GM12874 (cell line): ENCODE results near the gene ADPRH.

Source experiments
- CTCF ChIP-seq: IDR thresholded peaks from 2 replicates; pipeline ENCODE4 v1.5.1; 2011; ENCODE audit warnings: low read depth, mild to moderate bottlenecking, control low read depth, low read length, moderate library complexity; ENCODE audit not compliant: insufficient read depth

Gene ADPRH

GRCh38 chr3:119590706-119591105, 11.4 kb downstream of the ADPRH start:
- no peak for TF ChIP-seq CTCF

GRCh38 chr3:119592861-119593260, 13.6 kb downstream of the ADPRH start:
- no peak for TF ChIP-seq CTCF

- TF ChIP-seq CTCF, result no peak
Measured at GRCh38 chr3:119594066-119594465, 14.8 kb downstream of the ADPRH start.

GRCh38 chr3:119595639-119596334, 16.5 kb downstream of the ADPRH start:
- TF ChIP-seq CTCF, result no peak

- TF ChIP-seq CTCF, result no peak
Measured at GRCh38 chr3:119596398-119596797, 17.1 kb downstream of the ADPRH start.

GRCh38 chr3:119597548-119598288, 18.4 kb downstream of the ADPRH start, which contains the start of gene PLA1A:
TSS of gene PLA1A (plus strand) at chr3:119597885. CDS start at chr3:119597914, 29 bp downstream.
- no peak for TF ChIP-seq CTCF

GRCh38 chr3:119598410-119599098, 19.3 kb downstream of the ADPRH start:
- no peak for TF ChIP-seq CTCF
